ENCODE measurements around the gene THBS2. TPM values are rescaled to one million over a fixed set of nuclear protein-coding genes. Genes with fewer than 3 reads are reported as not detected.
A peak's percentile ranks its signal among the peaks of the same experiment; 100 is the strongest.
"Not testable (repeated sequence)": the region's sequence is repeated elsewhere in the genome, so short reads cannot be mapped to it uniquely, and the experiment has no call there.

The THBS2 gene
- 0.04 TPM in 1 of 2 replicates, not detected in the other for total RNA-seq
- long read RNA-seq, result 0 reads

- H3K9me3 Mint-ChIP-seq (ENCODE audit: low read depth), result no peaks in the 10 kb centered on the region
- peaks cover 81% of the 10 kb centered on the region for H3K27me3 Mint-ChIP-seq
- peak within 1 kb of the TSS; percentile 23 for H3K4me3 Mint-ChIP-seq (ENCODE audit: low read depth)
- peaks cover 12% of the 10 kb centered on the region for H3K4me1 Mint-ChIP-seq (ENCODE audit: low read depth)
- H3K27ac Mint-ChIP-seq, result no peak within 1 kb of the TSS
- no peaks in the 10 kb centered on the region for H3K36me3 Mint-ChIP-seq (ENCODE audit: insufficient read depth)
- DNase-seq (ENCODE audit: low spot score, unreplicated experiment), result no peak
- TF ChIP-seq, protein P1, sequence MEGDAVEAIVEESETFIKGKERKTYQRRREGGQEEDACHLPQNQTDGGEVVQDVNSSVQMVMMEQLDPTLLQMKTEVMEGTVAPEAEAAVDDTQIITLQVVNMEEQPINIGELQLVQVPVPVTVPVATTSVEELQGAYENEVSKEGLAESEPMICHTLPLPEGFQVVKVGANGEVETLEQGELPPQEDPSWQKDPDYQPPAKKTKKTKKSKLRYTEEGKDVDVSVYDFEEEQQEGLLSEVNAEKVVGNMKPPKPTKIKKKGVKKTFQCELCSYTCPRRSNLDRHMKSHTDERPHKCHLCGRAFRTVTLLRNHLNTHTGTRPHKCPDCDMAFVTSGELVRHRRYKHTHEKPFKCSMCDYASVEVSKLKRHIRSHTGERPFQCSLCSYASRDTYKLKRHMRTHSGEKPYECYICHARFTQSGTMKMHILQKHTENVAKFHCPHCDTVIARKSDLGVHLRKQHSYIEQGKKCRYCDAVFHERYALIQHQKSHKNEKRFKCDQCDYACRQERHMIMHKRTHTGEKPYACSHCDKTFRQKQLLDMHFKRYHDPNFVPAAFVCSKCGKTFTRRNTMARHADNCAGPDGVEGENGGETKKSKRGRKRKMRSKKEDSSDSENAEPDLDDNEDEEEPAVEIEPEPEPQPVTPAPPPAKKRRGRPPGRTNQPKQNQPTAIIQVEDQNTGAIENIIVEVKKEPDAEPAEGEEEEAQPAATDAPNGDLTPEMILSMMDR (IDR thresholded peaks at IDR 0.05; ENCODE audit: unreplicated experiment), result no peak
Measured at GRCh38 chr6:169253337-169254238, at the start of gene THBS2. TSS of gene THBS2 (minus strand) at chr6:169253846. CDS start at chr6:169250784, 3,062 bp downstream.

DNA sequence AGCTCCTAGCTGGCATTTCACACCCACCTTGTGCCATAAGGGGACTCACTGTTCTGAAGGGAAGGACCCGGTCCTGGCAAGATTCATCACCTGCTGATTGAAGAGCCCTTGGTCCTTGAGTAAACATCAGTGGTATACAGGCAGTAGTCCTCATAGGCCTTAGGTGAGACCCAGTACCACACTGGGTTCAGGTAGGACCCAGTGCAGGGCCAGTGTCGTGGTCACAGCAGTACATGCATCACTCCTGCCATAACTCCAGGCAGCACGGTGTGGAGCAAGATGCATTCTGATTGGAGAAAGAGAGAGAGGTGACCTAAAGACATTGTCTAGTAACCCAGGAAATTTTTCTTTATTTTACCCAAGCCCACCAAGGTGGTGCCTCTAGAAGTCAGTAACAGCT, 49.1 kb upstream of the THBS2 start:
- no peaks in the 10 kb centered on the region for H3K36me3 Mint-ChIP-seq (ENCODE audit: insufficient read depth)
- H3K27ac Mint-ChIP-seq, result no peak overlapping the region
- TF ChIP-seq, protein P1 (IDR thresholded peaks at IDR 0.05; ENCODE audit: unreplicated experiment), result no peak
- H3K4me1 Mint-ChIP-seq (ENCODE audit: low read depth), result no peaks in the 10 kb centered on the region
- no peaks in the 10 kb centered on the region for H3K27me3 Mint-ChIP-seq
- no peak overlapping the region for H3K4me3 Mint-ChIP-seq (ENCODE audit: low read depth)
- no peak for DNase-seq (ENCODE audit: low spot score, unreplicated experiment)
- peaks cover 14% of the 10 kb centered on the region for H3K9me3 Mint-ChIP-seq (ENCODE audit: low read depth)

GRCh38 chr6:169302255-169302654, 48.6 kb upstream of the THBS2 start:
- no peak overlapping the region for H3K27ac Mint-ChIP-seq
- peaks cover 9% of the 10 kb centered on the region for H3K9me3 Mint-ChIP-seq (ENCODE audit: low read depth)
- no peaks in the 10 kb centered on the region for H3K4me1 Mint-ChIP-seq (ENCODE audit: low read depth)
- DNase-seq (ENCODE audit: low spot score, unreplicated experiment), result no peak
- no peaks in the 10 kb centered on the region for H3K36me3 Mint-ChIP-seq (ENCODE audit: insufficient read depth)
- no peak overlapping the region for H3K4me3 Mint-ChIP-seq (ENCODE audit: low read depth)
- H3K27me3 Mint-ChIP-seq, result no peaks in the 10 kb centered on the region
- TF ChIP-seq, protein P1 (IDR thresholded peaks at IDR 0.05; ENCODE audit: unreplicated experiment), result no peak

GRCh38 chr6:169300916-169301315, 47.3 kb upstream of the THBS2 start:
- no peak overlapping the region for H3K4me3 Mint-ChIP-seq (ENCODE audit: low read depth)
- no peak for DNase-seq (ENCODE audit: low spot score, unreplicated experiment)
- H3K9me3 Mint-ChIP-seq (ENCODE audit: low read depth), result peaks cover 9% of the 10 kb centered on the region
- TF ChIP-seq, protein P1 (IDR thresholded peaks at IDR 0.05; ENCODE audit: unreplicated experiment), result no peak
- H3K36me3 Mint-ChIP-seq (ENCODE audit: insufficient read depth), result no peaks in the 10 kb centered on the region
- no peaks in the 10 kb centered on the region for H3K27me3 Mint-ChIP-seq
- H3K4me1 Mint-ChIP-seq (ENCODE audit: low read depth), result no peaks in the 10 kb centered on the region
- no peak overlapping the region for H3K27ac Mint-ChIP-seq

DNA sequence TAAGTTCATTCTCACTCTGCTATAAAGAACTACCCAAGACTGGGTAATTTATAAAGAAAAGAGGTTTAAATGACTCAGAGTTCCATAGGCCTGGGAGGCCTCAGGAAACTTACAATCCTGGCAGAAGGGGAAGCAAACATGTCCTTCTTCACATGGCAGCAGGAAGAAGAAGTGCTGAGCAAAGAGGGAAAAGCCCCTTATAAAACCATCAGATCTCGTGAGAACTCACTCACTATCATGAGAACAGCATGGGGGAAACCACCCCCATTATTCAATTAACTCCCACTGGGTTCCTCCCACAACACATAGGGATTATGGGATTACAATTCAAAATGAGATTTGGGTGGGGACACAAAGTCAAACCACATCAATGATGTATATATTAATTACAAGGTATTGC, 45.0 kb upstream of the THBS2 start:
- not testable (repeated sequence) for H3K4me3 Mint-ChIP-seq (ENCODE audit: low read depth); H3K27me3 Mint-ChIP-seq; H3K36me3 Mint-ChIP-seq (ENCODE audit: insufficient read depth); DNase-seq (ENCODE audit: low spot score, unreplicated experiment); H3K4me1 Mint-ChIP-seq (ENCODE audit: low read depth); H3K9me3 Mint-ChIP-seq (ENCODE audit: low read depth); H3K27ac Mint-ChIP-seq

DNA sequence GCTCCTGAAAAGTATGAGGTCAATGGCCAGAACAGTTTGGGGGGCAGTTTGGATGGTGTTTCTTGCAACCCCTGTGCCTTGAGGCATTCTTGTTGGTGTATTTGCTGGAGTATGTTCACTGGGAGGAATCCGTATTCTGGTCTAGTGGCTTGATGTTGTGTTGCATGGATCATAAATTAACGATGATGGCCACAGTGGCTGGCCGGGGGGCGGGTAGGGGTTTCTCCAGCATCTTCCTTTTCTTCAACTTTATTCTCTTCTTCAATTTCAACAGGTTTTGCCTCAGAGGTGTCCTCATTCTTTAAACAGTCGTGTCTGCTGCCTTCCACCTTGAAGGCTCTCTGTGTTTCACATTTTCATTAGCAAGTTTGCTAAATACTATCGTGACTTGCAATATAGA, 43.0 kb upstream of the THBS2 start:
- no peaks in the 10 kb centered on the region for H3K9me3 Mint-ChIP-seq (ENCODE audit: low read depth)
- TF ChIP-seq, protein P1 (IDR thresholded peaks at IDR 0.05; ENCODE audit: unreplicated experiment), result no peak
- no peak overlapping the region for H3K27ac Mint-ChIP-seq
- H3K27me3 Mint-ChIP-seq, result no peaks in the 10 kb centered on the region
- no peaks in the 10 kb centered on the region for H3K4me1 Mint-ChIP-seq (ENCODE audit: low read depth)
- H3K36me3 Mint-ChIP-seq (ENCODE audit: insufficient read depth), result no peaks in the 10 kb centered on the region
- no peak overlapping the region for H3K4me3 Mint-ChIP-seq (ENCODE audit: low read depth)
- no peak for DNase-seq (ENCODE audit: low spot score, unreplicated experiment)

Data from progenitor cell of endocrine pancreas (in vitro differentiated cells).